ENCODE data around the gene GRAMD1C.

GRAMD1C gene

GRCh38 chr3:113952921-113953320 is 114.3 kb downstream of the GRAMD1C start:
- DNase-seq (ENCODE audit: low read depth): no peak

- DNase-seq (ENCODE audit: low read depth): no peak
These were observed 115.1 kb downstream of the GRAMD1C start for GRCh38 chr3:113953677-113954076.

GRCh38 chr3:113954091-113954685 is 115.6 kb downstream of the GRAMD1C start:
- DNase-seq (ENCODE audit: low read depth): no peak

- DNase-seq (ENCODE audit: low read depth): no peak
These were observed 125.3 kb downstream of the GRAMD1C start for GRCh38 chr3:113963879-113964278.

GRCh38 chr3:113966172-113966571 is 127.6 kb downstream of the GRAMD1C start:
- no peak for DNase-seq (ENCODE audit: low read depth)

- DNase-seq (ENCODE audit: low read depth): no peak
These were observed 130.4 kb downstream of the GRAMD1C start for GRCh38 chr3:113968986-113969385.

- DNase-seq (ENCODE audit: low read depth): no peak
These were observed 139.2 kb downstream of the GRAMD1C start for GRCh38 chr3:113977822-113978221.

GRCh38 chr3:113979916-113980315 is 141.3 kb downstream of the GRAMD1C start:
- DNase-seq (ENCODE audit: low read depth): no peak

GRCh38 chr3:113981803-113982202 is 143.2 kb downstream of the GRAMD1C start:
- no peak for DNase-seq (ENCODE audit: low read depth)

GRCh38 chr3:113983544-113983943 is 145.0 kb downstream of the GRAMD1C start:
- no peak for DNase-seq (ENCODE audit: low read depth)

GRCh38 chr3:113985541-113985940 is 147.0 kb downstream of the GRAMD1C start:
- DNase-seq (ENCODE audit: low read depth): no peak
